Natural killer cell (primary cell): ENCODE data around the gene SLC13A4. TPM values are rescaled to one million over a fixed set of nuclear protein-coding genes. Genes with fewer than 3 reads are reported as not detected.

Experiments used
- ATAC-seq, 3 donors: fragments of 150-1000 bp in 2 of 3; fragments of 200-7000 bp in 1 of 3; cut with Tn5 transposase; 1 replicate in 1 of 3; 2 replicates in 2 of 3; pipeline ENCODE4 v1.10.0; 2021; ENCODE audit warnings: mild to moderate bottlenecking in 2 of 3, moderate library complexity in 2 of 3
- DNase-seq, 2 donors: peaks; one replicate each; pipeline versions ENCODE4 v3.0.0 to v3.0.0-alpha.2; 2013 to 2021; ENCODE audit warnings: mixed read lengths in 1 of 2
- H3K27ac ChIP-seq: one replicate; pipeline ENCODE4 v1.5.1; 2013; ENCODE audit warnings: mild to moderate bottlenecking, low read length
- H3K27me3 ChIP-seq: one replicate; pipeline ENCODE4 v1.6.1; 2013; ENCODE audit warnings: low read length; ENCODE audit not compliant: control insufficient read depth, insufficient read depth
- H3K36me3 ChIP-seq: one replicate; pipeline ENCODE4 v1.6.1; 2013; ENCODE audit warnings: low read length; ENCODE audit not compliant: control insufficient read depth, insufficient read depth
- H3K4me1 ChIP-seq: one replicate; pipeline ENCODE4 v1.6.1; 2013; ENCODE audit warnings: low read length; ENCODE audit not compliant: control insufficient read depth, insufficient read depth
- H3K4me3 ChIP-seq: one replicate; pipeline ENCODE4 v1.5.1; 2013; ENCODE audit warnings: low read length
- H3K9me3 ChIP-seq: one replicate; pipeline ENCODE4 v1.6.1; 2013; ENCODE audit warnings: low read length; ENCODE audit not compliant: control insufficient read depth, insufficient read depth
- H3K27ac Mint-ChIP-seq, 2 donors: one replicate each; pipeline ENCODE4 v1.8.0; 2022; ENCODE audit warnings: mild to moderate bottlenecking in 2 of 2, mixed read lengths in 2 of 2, moderate library complexity in 1 of 2
- H3K27me3 Mint-ChIP-seq, 2 donors: one replicate each; pipeline ENCODE4 v1.8.0; 2022; ENCODE audit warnings: low read depth in 2 of 2, mixed read lengths in 2 of 2
- H3K36me3 Mint-ChIP-seq: one replicate; pipeline ENCODE4 v1.8.0; 2022; ENCODE audit warnings: mixed read lengths
- H3K4me1 Mint-ChIP-seq, 2 donors: one replicate each; pipeline ENCODE4 v1.8.0; 2022; ENCODE audit warnings: mixed read lengths in 2 of 2
- H3K4me3 Mint-ChIP-seq: one replicate; pipeline ENCODE4 v1.8.0; 2022; ENCODE audit warnings: mild to moderate bottlenecking, moderate library complexity, mixed read lengths
- H3K9me3 Mint-ChIP-seq, 2 donors: one replicate each; pipeline ENCODE4 v1.8.0; 2022; ENCODE audit warnings: mixed read lengths in 2 of 2
- WGBS: methylation state at CpG from one replicate; pipeline ENCODE4 v1.1.7; 2013; ENCODE audit warnings: missing lambda C conversion rate; ENCODE audit not compliant: insufficient coverage; 5-methylcytosine and 5-hydroxymethylcytosine counted together
- intact Hi-C: fragments of 100-400 bp; cut with micrococcal nuclease; formaldehyde crosslinking; loops from one replicate; pipeline ENCODE4 v1.14.2; 2022
- total RNA-seq, 4 donors: library from RNA; stranded (reverse); fragments of 120-200 nt in 1 of 4; gene quantifications; one replicate each; pipeline versions ENCODE4 v1.2.3 to v1.2.4, GENCODE V29; 2013 to 2022
- TF ChIP-seq, protein P1 (sequence below): fragments of 200-600 bp; IDR thresholded peaks from one replicate; pipeline ENCODE4 v1.8.0; 2022; ENCODE audit warnings: antibody characterized with exemption

The SLC13A4 gene
- total RNA-seq, 3 donors from 2014 or later (not counting 1 experiment from before 2014, with no cell fraction given), result not detected

DNA sequence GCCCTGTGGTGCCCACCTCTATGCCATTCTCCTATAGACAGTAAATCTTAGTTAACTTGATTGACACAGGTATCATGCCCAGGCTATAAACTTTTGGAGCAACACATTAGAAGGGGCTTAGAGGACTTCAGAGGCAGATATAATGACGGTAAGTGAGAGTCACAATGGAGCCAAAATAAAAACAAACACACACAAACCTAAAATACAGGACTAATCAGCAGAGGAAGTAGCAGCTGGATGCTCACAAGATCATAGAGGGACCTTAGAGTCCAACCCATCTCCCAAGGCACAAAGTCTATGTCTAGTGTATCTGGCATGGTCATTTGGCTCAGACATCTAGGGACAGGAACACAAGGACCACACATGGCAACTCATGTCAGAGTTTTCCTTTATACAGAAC lies 12.3 kb downstream of the SLC13A4 start:
- no peaks in the 10 kb centered on the region for H3K9me3 Mint-ChIP-seq
- WGBS, result 100% methylated on average over 1 of the region's 1 CpG
- no peaks in the 10 kb centered on the region for H3K9me3 ChIP-seq
- H3K4me3 Mint-ChIP-seq, result no peak overlapping the region
- DNase-seq (no peak), ATAC-seq (no peak)
- H3K36me3 Mint-ChIP-seq, result no peaks in the 10 kb centered on the region
- H3K4me1 ChIP-seq, result no peaks in the 10 kb centered on the region
- H3K4me3 ChIP-seq, result no peak overlapping the region
- no peaks in the 10 kb centered on the region for H3K36me3 ChIP-seq
- peaks cover 0 to 7% of the 10 kb centered on the region in 2 donors for H3K27me3 Mint-ChIP-seq
- intact Hi-C loops, result no loop called here
- no peaks in the 10 kb centered on the region for H3K4me1 Mint-ChIP-seq
- TF ChIP-seq, protein P1, sequence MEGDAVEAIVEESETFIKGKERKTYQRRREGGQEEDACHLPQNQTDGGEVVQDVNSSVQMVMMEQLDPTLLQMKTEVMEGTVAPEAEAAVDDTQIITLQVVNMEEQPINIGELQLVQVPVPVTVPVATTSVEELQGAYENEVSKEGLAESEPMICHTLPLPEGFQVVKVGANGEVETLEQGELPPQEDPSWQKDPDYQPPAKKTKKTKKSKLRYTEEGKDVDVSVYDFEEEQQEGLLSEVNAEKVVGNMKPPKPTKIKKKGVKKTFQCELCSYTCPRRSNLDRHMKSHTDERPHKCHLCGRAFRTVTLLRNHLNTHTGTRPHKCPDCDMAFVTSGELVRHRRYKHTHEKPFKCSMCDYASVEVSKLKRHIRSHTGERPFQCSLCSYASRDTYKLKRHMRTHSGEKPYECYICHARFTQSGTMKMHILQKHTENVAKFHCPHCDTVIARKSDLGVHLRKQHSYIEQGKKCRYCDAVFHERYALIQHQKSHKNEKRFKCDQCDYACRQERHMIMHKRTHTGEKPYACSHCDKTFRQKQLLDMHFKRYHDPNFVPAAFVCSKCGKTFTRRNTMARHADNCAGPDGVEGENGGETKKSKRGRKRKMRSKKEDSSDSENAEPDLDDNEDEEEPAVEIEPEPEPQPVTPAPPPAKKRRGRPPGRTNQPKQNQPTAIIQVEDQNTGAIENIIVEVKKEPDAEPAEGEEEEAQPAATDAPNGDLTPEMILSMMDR, result no peak
- no peak overlapping the region for H3K27ac ChIP-seq
- no peak overlapping the region for H3K27ac Mint-ChIP-seq
- H3K27me3 ChIP-seq, result no peaks in the 10 kb centered on the region

DNA sequence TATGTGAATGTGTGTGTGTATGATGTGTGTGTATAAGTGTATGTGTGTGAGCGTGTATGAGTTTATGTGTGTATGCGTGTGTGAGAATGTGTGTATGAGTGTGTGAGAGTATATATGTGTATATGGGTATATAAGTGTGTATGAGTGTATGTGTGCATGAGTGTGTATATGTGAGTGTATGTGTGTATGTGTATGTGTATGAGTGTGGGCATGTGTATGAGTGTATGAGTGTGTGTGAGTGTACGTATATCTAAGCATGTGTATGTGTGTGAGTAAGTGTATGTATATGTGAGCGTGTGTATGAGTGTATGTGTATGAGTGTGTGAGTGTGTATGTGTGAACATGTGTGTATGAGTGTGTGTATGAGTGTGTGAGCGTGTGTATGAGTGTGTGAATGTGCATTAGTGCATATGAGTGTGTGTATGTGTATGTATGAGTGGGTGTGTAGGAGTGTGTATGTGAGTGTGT lies 12.9 kb downstream of the SLC13A4 start:
- Mint-ChIP-seq H3K4me3 (no peak overlapping the region), H3K9me3 (no peaks in the 10 kb centered on the region)
- no peak overlapping the region for H3K4me3 ChIP-seq

DNA sequence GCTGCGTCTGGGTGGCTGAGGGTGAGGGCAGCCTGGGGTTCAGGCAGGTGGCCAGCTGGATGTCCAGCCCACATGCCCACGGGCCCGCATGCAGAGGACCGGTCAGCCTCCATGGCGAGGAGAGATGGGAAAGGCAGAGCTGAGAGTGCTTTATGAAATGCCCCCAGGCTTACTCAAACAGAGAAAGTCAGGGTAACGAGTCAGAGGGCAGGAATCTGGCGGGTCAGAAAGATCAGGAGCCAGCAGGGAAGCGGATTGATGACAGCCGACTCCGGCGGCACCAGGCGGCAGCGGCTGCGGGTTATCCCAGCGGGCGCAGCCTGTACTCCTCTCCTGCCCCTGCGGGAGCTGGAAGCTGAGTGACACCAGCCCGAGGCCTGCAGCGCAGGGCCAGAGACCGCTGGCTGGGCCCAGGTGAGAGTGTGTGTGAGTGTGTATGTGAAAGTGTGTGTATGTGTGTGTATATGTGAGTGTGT lies 13.4 kb downstream of the SLC13A4 start:
- 94% methylated on average over 20 of the region's 20 CpGs for WGBS
- Histone ChIP-seq H3K9me3 (no peaks in the 10 kb centered on the region), H3K4me3 (no peak overlapping the region), H3K27ac (no peak overlapping the region), H3K4me1 (no peaks in the 10 kb centered on the region), H3K27me3 (no peaks in the 10 kb centered on the region), H3K36me3 (no peaks in the 10 kb centered on the region)
- no peak overlapping the region for H3K4me3 Mint-ChIP-seq
- TF ChIP-seq, protein P1, result no peak
- no peaks in the 10 kb centered on the region for H3K9me3 Mint-ChIP-seq
- no peaks in the 10 kb centered on the region for H3K4me1 Mint-ChIP-seq
- no peaks in the 10 kb centered on the region for H3K36me3 Mint-ChIP-seq
- H3K27me3 Mint-ChIP-seq, result peaks cover 0 to 5% of the 10 kb centered on the region in 2 donors
- DNase-seq (no peak), ATAC-seq (peak in 1 of 3 donors; percentile 36)
- H3K27ac Mint-ChIP-seq, result no peak overlapping the region
- intact Hi-C loops, result no loop called here

More for the DNA sequence above, 12.9 kb downstream of the SLC13A4 start:
- TF ChIP-seq, protein P1, result no peak
- Mint-ChIP-seq H3K4me1 (no peaks in the 10 kb centered on the region), H3K27ac (no peak overlapping the region), H3K27me3 (peaks cover 0 to 5% of the 10 kb centered on the region in 2 donors), H3K36me3 (no peaks in the 10 kb centered on the region)
- ATAC-seq (peak in 1 of 3 donors; percentile 36), DNase-seq (no peak)
- 94% methylated on average over 5 of the region's 5 CpGs for WGBS
- Histone ChIP-seq H3K4me1 (no peaks in the 10 kb centered on the region), H3K36me3 (no peaks in the 10 kb centered on the region), H3K9me3 (no peaks in the 10 kb centered on the region), H3K27me3 (no peaks in the 10 kb centered on the region), H3K27ac (no peak overlapping the region)
- intact Hi-C loops, result no loop called here
